ENCODE data around the gene DCD.
"Not testable (repeated sequence)": the region's sequence is repeated elsewhere in the genome, so short reads cannot be mapped to it uniquely, and the experiment has no call there.

DCD gene

DNA sequence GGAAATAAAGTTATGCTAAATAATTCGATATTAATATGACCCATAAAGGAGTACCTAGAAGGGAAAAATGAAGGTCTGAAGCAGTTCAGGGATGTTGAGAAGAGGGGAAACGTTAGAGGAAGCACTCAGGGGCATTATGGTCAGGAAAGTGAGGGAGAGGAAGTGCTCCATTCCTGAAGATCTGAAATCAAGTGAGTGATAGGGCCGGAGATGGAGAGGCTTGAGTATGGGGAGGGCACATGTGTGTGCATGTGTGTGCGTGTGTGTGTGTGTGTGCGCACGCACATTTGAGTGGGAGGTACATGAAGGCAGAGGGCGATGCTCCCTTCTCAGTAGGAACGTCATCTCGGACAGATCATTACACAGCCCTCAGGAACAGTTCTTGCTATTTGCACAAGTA is 4.9 kb upstream of the DCD start:
- Histone ChIP-seq H3K4me3 (ENCODE audit: low read depth, low read length) (no peak overlapping the region), H3K4me1 (ENCODE audit: control insufficient read depth, insufficient read depth, low read length, unreplicated experiment) (no peaks in the 10 kb centered on the region), H3K27me3 (ENCODE audit: insufficient read depth, low read length) (peaks cover 89% of the 10 kb centered on the region), H2AFZ (ENCODE audit: low read length, unreplicated experiment) (no peak overlapping the region), H3K36me3 (ENCODE audit: insufficient read depth, low read length) (no peaks in the 10 kb centered on the region), H3K27ac (ENCODE audit: low read depth, low read length) (no peak overlapping the region), H3K79me2 (ENCODE audit: control insufficient read depth, insufficient read depth, low read length, unreplicated experiment) (no peaks in the 10 kb centered on the region)

DNA sequence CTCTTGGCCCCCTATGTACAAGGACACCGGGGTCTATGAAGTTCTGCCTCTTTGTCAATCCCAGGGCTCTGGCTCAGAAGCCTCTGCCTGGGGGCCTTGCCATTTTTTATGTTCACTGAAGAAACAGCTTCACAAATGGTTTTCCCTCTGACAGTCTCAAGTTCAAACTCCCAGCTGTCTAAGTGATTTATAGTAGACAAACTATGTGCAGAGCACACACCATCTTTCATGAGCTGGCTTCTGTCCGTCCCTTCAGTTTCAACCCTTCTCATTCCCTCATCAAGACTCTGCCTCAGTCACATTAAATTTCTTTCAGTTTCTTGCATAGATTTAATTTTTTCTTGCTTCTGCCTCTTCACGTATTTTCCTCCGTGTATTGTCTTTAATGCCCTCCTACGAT is 2.7 kb upstream of the DCD start:
- H3K4me1 ChIP-seq (ENCODE audit: control insufficient read depth, insufficient read depth, low read length, unreplicated experiment), result no peaks in the 10 kb centered on the region
- H2AFZ ChIP-seq (ENCODE audit: low read length, unreplicated experiment), result no peak overlapping the region
- H3K27me3 ChIP-seq (ENCODE audit: insufficient read depth, low read length), result peaks cover 90% of the 10 kb centered on the region
- H3K4me3 ChIP-seq (ENCODE audit: low read depth, low read length), result no peak overlapping the region
- no peaks in the 10 kb centered on the region for H3K79me2 ChIP-seq (ENCODE audit: control insufficient read depth, insufficient read depth, low read length, unreplicated experiment)
- H3K27ac ChIP-seq (ENCODE audit: low read depth, low read length), result no peak overlapping the region
- no peaks in the 10 kb centered on the region for H3K36me3 ChIP-seq (ENCODE audit: insufficient read depth, low read length)

DNA sequence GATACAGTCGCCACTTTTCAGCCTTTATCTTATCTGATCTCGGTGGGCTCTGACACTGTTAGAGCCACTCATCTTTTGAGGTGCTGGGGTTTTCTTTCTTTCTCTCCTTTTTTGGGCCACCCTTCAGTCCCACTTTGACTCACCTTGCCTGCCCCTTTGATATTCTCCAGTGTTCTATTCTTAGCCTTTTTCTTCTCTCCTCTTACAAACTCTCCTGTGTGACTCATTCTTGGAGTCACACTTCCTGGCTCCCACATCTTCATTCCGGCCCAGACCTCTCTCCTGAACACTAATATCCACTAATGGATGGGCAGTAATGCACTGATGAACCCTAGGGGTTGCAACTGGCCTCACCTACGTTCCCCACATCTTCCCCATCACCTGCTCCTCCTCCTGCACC is 2.2 kb upstream of the DCD start:
- Histone ChIP-seq H3K4me1 (ENCODE audit: control insufficient read depth, insufficient read depth, low read length, unreplicated experiment) (no peaks in the 10 kb centered on the region), H2AFZ (ENCODE audit: low read length, unreplicated experiment) (no peak overlapping the region), H3K4me3 (ENCODE audit: low read depth, low read length) (no peak overlapping the region), H3K27ac (ENCODE audit: low read depth, low read length) (no peak overlapping the region), H3K27me3 (ENCODE audit: insufficient read depth, low read length) (peaks cover 91% of the 10 kb centered on the region), H3K79me2 (ENCODE audit: control insufficient read depth, insufficient read depth, low read length, unreplicated experiment) (no peaks in the 10 kb centered on the region), H3K36me3 (ENCODE audit: insufficient read depth, low read length) (no peaks in the 10 kb centered on the region)

DNA sequence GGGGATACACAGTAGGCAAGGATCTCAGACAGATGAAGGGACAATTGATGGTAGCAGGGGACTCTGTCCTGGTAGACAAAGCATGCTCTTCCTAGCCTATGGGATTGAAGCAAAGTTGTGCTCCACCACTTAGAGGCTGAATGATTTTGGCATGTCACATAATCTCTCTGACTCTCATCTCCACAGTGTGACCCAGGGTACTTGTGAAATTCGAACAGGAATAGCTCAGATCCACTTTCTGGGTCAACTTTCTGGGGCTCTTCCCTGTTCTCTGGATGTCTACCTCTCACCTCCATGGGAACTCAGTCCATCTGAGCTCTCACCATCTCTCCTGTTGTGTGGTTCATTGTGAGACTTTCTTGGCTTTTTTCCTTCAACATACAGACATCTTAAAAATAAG is 1.7 kb upstream of the DCD start:
- no peaks in the 10 kb centered on the region for H3K36me3 ChIP-seq (ENCODE audit: insufficient read depth, low read length)
- no peaks in the 10 kb centered on the region for H3K4me1 ChIP-seq (ENCODE audit: control insufficient read depth, insufficient read depth, low read length, unreplicated experiment)
- peaks cover 91% of the 10 kb centered on the region for H3K27me3 ChIP-seq (ENCODE audit: insufficient read depth, low read length)
- H3K79me2 ChIP-seq (ENCODE audit: control insufficient read depth, insufficient read depth, low read length, unreplicated experiment), result no peaks in the 10 kb centered on the region
- H3K27ac ChIP-seq (ENCODE audit: low read depth, low read length), result no peak overlapping the region
- no peak overlapping the region for H2AFZ ChIP-seq (ENCODE audit: low read length, unreplicated experiment)
- H3K4me3 ChIP-seq (ENCODE audit: low read depth, low read length), result no peak overlapping the region

DNA sequence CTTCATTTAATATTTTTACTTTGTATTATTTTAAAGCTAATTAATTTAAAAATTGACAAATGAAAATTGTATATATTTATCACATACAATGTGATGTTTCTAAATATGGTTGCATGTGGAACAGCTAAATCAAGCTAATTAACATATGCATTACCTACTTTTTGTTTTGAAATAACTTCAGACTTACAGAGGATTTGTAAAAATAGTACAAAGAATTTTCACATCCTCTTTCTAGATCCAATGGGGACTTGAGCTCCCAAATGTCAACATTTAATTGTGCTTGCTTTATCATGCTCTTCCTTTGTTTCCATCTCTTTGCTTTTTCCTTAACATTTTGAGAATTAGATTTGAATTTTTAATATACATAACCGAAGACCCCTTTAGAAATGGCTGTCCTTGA is 6.6 kb downstream of the DCD start:
- H3K27me3 ChIP-seq (ENCODE audit: insufficient read depth, low read length), result peaks cover 56% of the 10 kb centered on the region
- no peak overlapping the region for H3K4me3 ChIP-seq (ENCODE audit: low read depth, low read length)
- H2AFZ ChIP-seq (ENCODE audit: low read length, unreplicated experiment), result no peak overlapping the region
- no peak overlapping the region for H3K27ac ChIP-seq (ENCODE audit: low read depth, low read length)
- H3K79me2 ChIP-seq (ENCODE audit: control insufficient read depth, insufficient read depth, low read length, unreplicated experiment), result no peaks in the 10 kb centered on the region
- no peaks in the 10 kb centered on the region for H3K4me1 ChIP-seq (ENCODE audit: control insufficient read depth, insufficient read depth, low read length, unreplicated experiment)
- no peaks in the 10 kb centered on the region for H3K36me3 ChIP-seq (ENCODE audit: insufficient read depth, low read length)

DNA sequence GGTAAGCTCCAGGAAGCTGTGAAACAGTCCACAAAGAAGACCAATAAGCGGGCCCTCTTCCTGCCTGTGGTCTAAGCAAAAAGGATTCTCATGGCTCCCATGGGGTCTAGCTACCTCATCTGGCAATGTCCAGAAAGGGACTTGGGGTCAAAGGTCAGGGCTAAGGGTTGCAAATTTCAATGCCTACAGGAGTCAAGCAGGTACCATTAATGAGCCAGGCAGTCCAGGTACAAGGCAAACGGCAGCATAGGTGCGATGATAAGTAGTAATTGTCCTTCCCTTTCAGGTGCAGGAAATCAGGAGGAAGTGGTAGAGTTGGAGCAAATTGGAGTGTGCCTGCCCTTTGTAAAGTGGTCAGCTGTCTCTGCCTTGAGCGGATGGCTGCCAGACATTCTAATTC is 7.1 kb downstream of the DCD start:
- no peaks in the 10 kb centered on the region for H3K4me1 ChIP-seq (ENCODE audit: control insufficient read depth, insufficient read depth, low read length, unreplicated experiment)
- no peak overlapping the region for H3K4me3 ChIP-seq (ENCODE audit: low read depth, low read length)
- peaks cover 56% of the 10 kb centered on the region for H3K27me3 ChIP-seq (ENCODE audit: insufficient read depth, low read length)
- H2AFZ ChIP-seq (ENCODE audit: low read length, unreplicated experiment), result no peak overlapping the region
- no peak overlapping the region for H3K27ac ChIP-seq (ENCODE audit: low read depth, low read length)
- H3K79me2 ChIP-seq (ENCODE audit: control insufficient read depth, insufficient read depth, low read length, unreplicated experiment), result no peaks in the 10 kb centered on the region
- no peaks in the 10 kb centered on the region for H3K36me3 ChIP-seq (ENCODE audit: insufficient read depth, low read length)

DNA sequence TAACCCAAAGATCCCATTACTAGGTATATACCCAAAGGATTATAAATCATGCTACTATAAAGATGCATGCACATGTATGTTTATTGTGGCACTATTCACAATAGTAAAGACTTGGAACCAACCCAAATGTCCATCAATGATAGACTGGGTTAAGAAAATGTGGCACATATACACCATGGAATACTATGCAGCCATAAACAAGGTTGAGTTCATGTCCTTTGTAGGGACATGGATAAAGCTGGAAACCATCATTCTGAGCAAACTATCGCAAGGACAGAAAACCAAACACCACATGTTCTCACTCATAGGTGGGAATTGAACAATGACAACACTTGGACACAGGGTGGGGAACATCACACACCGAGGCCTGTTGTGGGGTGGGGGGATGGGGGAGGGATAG is 9.1 kb downstream of the DCD start:
- H3K27ac ChIP-seq (ENCODE audit: low read depth, low read length); H3K36me3 ChIP-seq (ENCODE audit: insufficient read depth, low read length); H3K79me2 ChIP-seq (ENCODE audit: control insufficient read depth, insufficient read depth, low read length, unreplicated experiment); H3K4me3 ChIP-seq (ENCODE audit: low read depth, low read length); H3K4me1 ChIP-seq (ENCODE audit: control insufficient read depth, insufficient read depth, low read length, unreplicated experiment); H2AFZ ChIP-seq (ENCODE audit: low read length, unreplicated experiment): not testable (repeated sequence)
- peaks cover 53% of the 10 kb centered on the region for H3K27me3 ChIP-seq (ENCODE audit: insufficient read depth, low read length)

DNA sequence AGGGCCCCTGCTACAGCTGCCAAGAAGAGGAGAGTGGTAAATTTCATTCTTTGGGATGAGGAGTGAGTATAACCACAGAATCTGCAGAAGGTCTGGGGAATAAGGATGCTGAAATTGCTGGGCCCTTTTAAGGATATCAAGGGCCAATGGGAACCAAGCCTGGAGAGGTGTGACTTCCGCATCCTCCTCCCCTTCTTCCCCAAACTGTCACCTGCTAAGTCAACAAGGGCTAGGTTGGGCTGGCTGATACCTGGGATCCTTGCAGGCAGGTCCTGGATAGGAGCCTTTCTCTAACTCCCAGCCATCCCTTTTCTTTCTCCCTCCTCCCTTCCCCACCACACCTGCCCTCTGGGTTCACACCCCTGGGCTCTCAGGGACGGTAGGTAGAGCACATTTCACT is 13.4 kb downstream of the DCD start, which contains the start of gene LACRT:
Gene LACRT (minus strand): TSS at position 101 of the 400 bp plus-strand sequence. CDS start 54 bp downstream, at position 47.
- H3K79me2 ChIP-seq (ENCODE audit: control insufficient read depth, insufficient read depth, low read length, unreplicated experiment), result no peaks in the 10 kb centered on the region
- H3K27ac ChIP-seq (ENCODE audit: low read depth, low read length), result no peak within 1 kb of the TSS
- H3K36me3 ChIP-seq (ENCODE audit: insufficient read depth, low read length), result no peaks in the 10 kb centered on the region
- no peak within 1 kb of the TSS for H2AFZ ChIP-seq (ENCODE audit: low read length, unreplicated experiment)
- peaks cover 65% of the 10 kb centered on the region for H3K27me3 ChIP-seq (ENCODE audit: insufficient read depth, low read length)
- no peaks in the 10 kb centered on the region for H3K4me1 ChIP-seq (ENCODE audit: control insufficient read depth, insufficient read depth, low read length, unreplicated experiment)
- H3K4me3 ChIP-seq (ENCODE audit: low read depth, low read length), result no peak within 1 kb of the TSS

DNA sequence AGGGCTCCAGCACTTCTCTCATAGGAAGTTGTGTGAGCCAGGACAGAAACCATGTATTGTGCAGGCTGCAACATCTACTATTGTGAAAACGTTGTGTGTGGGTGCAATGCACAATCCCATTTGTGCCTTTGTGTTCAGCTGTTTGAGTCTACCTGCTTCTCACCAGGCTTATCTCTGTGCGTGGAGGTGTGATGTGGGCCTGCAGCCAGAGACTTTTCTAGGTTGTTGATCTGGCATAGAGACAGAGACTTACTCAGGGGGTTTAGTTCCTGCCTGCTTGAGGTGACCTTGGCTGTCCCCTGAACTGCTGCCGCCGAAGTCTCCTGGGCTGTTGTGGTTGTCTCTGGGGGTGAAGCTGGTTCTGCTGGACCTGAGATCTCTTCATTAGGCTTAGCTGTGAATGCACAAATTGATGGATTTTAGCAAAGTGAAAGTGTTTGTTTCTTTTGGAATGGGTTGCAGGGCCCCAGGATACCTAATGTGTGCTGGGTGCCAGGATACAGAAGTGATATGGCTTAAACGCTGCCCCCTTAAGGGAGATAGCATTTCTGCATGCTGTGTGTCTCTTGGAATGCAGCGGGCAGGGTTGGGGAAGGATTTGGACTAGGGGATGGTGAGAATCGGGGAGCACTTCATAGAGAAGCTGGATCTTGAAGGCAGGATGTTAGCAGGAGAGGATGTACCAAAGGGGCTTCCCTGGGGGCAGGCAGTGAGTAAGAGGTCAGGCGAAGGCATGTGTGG is 16.0 kb downstream of the DCD start:
- Histone ChIP-seq H3K36me3 (ENCODE audit: insufficient read depth, low read length) (no peaks in the 10 kb centered on the region), H3K4me3 (ENCODE audit: low read depth, low read length) (no peak overlapping the region), H3K79me2 (ENCODE audit: control insufficient read depth, insufficient read depth, low read length, unreplicated experiment) (no peaks in the 10 kb centered on the region), H3K27ac (ENCODE audit: low read depth, low read length) (no peak overlapping the region), H3K4me1 (ENCODE audit: control insufficient read depth, insufficient read depth, low read length, unreplicated experiment) (no peaks in the 10 kb centered on the region), H3K27me3 (ENCODE audit: insufficient read depth, low read length) (peaks cover 82% of the 10 kb centered on the region), H2AFZ (ENCODE audit: low read length, unreplicated experiment) (no peak overlapping the region)

DNA sequence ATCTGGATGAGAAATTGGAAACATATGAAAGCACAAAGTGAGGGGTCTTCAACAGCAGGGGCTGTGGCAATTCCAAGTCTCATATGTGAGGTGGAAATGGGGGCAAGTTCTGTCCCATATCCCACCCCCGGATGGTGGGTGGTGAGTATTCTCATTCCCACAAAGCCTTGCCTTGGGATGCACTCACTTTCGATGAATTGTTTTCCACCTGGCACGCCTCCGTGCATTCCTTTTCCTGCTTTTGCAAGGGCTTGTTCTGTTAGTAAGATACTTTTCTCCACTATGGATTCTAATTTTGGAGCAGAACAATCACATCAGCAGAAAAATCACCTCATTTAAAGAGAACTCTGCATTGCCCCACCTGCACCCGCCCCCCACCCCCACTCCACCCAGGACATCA is 16.6 kb downstream of the DCD start:
- Histone ChIP-seq H3K4me1 (ENCODE audit: control insufficient read depth, insufficient read depth, low read length, unreplicated experiment) (no peaks in the 10 kb centered on the region), H3K79me2 (ENCODE audit: control insufficient read depth, insufficient read depth, low read length, unreplicated experiment) (no peaks in the 10 kb centered on the region), H2AFZ (ENCODE audit: low read length, unreplicated experiment) (no peak overlapping the region), H3K27ac (ENCODE audit: low read depth, low read length) (no peak overlapping the region), H3K27me3 (ENCODE audit: insufficient read depth, low read length) (peaks cover 77% of the 10 kb centered on the region), H3K36me3 (ENCODE audit: insufficient read depth, low read length) (no peaks in the 10 kb centered on the region), H3K4me3 (ENCODE audit: low read depth, low read length) (no peak overlapping the region)

DNA sequence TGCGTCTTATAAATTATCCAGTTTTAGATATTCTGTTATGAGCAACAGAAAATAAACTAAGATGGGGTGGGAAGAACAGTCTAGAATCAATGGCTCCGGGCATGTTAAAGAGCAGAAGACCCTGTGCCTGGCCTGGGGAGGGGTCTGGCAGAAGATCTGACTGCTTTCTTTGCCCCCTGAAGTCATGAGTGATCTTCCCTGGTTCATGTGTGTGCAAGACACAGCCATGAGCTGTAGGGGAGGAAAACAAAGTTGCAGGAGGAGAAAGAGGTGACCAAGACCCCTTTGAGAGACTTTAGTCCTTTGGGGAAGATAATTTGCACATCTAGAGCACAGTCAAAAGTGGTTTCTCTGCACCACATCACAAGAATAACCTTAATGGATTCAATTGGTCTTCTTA is 18.2 kb downstream of the DCD start:
- no peak overlapping the region for H3K27ac ChIP-seq (ENCODE audit: low read depth, low read length)
- H3K27me3 ChIP-seq (ENCODE audit: insufficient read depth, low read length), result peaks cover 78% of the 10 kb centered on the region
- H3K4me1 ChIP-seq (ENCODE audit: control insufficient read depth, insufficient read depth, low read length, unreplicated experiment), result no peaks in the 10 kb centered on the region
- H3K4me3 ChIP-seq (ENCODE audit: low read depth, low read length), result no peak overlapping the region
- H3K36me3 ChIP-seq (ENCODE audit: insufficient read depth, low read length), result no peaks in the 10 kb centered on the region
- no peaks in the 10 kb centered on the region for H3K79me2 ChIP-seq (ENCODE audit: control insufficient read depth, insufficient read depth, low read length, unreplicated experiment)
- H2AFZ ChIP-seq (ENCODE audit: low read length, unreplicated experiment), result no peak overlapping the region
